DOHH2 (cell line): ENCODE data around the gene PRRT3.

Source experiments
- CTCF ChIP-seq: fragments of 200-600 bp; sonication (generic); IDR thresholded peaks from one replicate; pipeline ENCODE4 v1.5.1; 2014; ENCODE audit warnings: antibody characterized with exemption, mild to moderate bottlenecking, low read depth, low read length; ENCODE audit not compliant: poor library complexity, severe bottlenecking
- EZH2phosphoT487 ChIP-seq: fragments of 200-600 bp; sonication (generic); IDR thresholded peaks from 2 replicates; pipeline ENCODE4 v1.6.1; 2017; ENCODE audit warnings: borderline replicate concordance, mild to moderate bottlenecking, antibody characterized with exemption, low read length, moderate library complexity, mixed read lengths

- TF ChIP-seq CTCF: no peak
- TF ChIP-seq EZH2phosphoT487: no peak
Observed at GRCh38 chr3:9955067-9955502, 2.9 kb upstream of the PRRT3 start.
